Glutamatergic neuron (in vitro differentiated cells): ENCODE data around the gene ZFTA. TPM values are rescaled to one million over a fixed set of nuclear protein-coding genes. Genes with fewer than 3 reads are reported as not detected.

Experiments used
- DNase-seq: peaks from one replicate; pipeline ENCODE4 v3.0.0; 2022
- H3K27ac Mint-ChIP-seq: one replicate; pipeline ENCODE4 v1.8.0; 2020; ENCODE audit warnings: mild to moderate bottlenecking, mixed read lengths, inconsistent platforms; ENCODE audit not compliant: unreplicated experiment
- H3K27me3 Mint-ChIP-seq: one replicate; pipeline ENCODE4 v1.8.0; 2020; ENCODE audit warnings: mild to moderate bottlenecking, moderate library complexity, mixed read lengths, inconsistent platforms; ENCODE audit not compliant: unreplicated experiment
- H3K36me3 Mint-ChIP-seq: one replicate; pipeline ENCODE4 v1.8.0; 2020; ENCODE audit warnings: mild to moderate bottlenecking, mixed read lengths, inconsistent platforms; ENCODE audit not compliant: unreplicated experiment
- H3K4me1 Mint-ChIP-seq: one replicate; pipeline ENCODE4 v1.8.0; 2020; ENCODE audit warnings: mild to moderate bottlenecking, low read depth, mixed read lengths, inconsistent platforms; ENCODE audit not compliant: unreplicated experiment
- H3K4me3 Mint-ChIP-seq: one replicate; pipeline ENCODE4 v1.8.0; 2020; ENCODE audit warnings: mild to moderate bottlenecking, mixed read lengths, inconsistent platforms; ENCODE audit not compliant: unreplicated experiment
- H3K9me3 Mint-ChIP-seq: one replicate; pipeline ENCODE4 v1.8.0; 2020; ENCODE audit warnings: mild to moderate bottlenecking, moderate library complexity, mixed read lengths, inconsistent platforms; ENCODE audit not compliant: unreplicated experiment
- total RNA-seq: library from RNA; stranded (reverse); fragmentation: NEBNext Ultra II Directional; extraction: Animal tissue kit (Norgen Biotek cat#: 25700); gene quantifications from one replicate; pipeline ENCODE4 v1.2.1, GENCODE V29; 2021; ENCODE audit not compliant: unreplicated experiment
- TF ChIP-seq, protein P1 (sequence below): fragments of 200-600 bp; sonication (generic); IDR thresholded peaks from one replicate; pipeline ENCODE4 v1.5.0; 2021; ENCODE audit not compliant: partially characterized antibody, unreplicated experiment

Gene ZFTA
- total RNA-seq, 1 donor from 2014 or later: 216 TPM

DNA sequence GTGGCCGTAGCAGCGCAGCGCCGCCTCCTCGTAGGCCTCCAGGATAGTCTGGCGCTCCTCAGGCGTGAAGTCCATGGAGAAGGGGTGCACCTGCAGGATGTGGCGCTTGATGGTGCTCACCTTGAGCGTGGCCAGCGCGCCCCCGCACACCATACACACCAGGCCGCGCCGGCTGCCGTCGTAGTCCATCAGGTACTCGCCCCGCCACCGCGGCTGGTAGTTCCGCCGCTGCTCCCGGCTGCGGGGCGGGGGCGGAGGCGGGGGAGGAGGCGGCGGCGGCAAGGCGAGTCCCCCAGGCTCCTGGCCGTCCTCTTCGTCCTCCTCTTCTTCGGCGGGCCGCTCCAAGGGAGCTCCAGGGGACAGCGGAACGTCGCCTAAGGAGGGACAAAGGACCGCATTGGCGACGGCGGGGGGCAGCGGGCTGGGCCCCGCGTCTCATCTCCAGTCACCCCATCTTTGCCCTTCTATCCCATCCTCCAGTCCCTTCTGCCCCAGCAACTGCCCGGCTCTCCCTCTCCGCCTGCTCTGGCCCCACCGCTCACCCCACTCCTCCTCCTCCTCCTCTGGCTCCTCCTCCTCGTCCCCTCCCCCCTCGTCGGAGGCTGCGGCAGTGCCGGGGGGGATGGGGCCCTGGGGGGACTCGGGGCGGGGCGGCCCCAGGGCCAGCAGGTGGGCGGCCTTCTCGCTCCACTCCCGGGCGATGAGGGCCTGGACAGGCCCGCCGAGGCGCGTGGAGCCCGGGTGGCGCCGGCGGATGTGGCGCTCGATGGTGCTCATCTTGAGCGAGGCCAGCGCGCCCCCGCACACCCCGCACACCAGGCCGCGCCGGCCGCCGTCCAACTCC lies 4.9 kb downstream of the ZFTA start:
- peak overlapping the region; percentile 84 for H3K4me3 Mint-ChIP-seq
- peaks cover 4% of the 10 kb centered on the region for H3K36me3 Mint-ChIP-seq
- peak overlapping the region; percentile 86 for H3K27ac Mint-ChIP-seq
- TF ChIP-seq, protein P1, sequence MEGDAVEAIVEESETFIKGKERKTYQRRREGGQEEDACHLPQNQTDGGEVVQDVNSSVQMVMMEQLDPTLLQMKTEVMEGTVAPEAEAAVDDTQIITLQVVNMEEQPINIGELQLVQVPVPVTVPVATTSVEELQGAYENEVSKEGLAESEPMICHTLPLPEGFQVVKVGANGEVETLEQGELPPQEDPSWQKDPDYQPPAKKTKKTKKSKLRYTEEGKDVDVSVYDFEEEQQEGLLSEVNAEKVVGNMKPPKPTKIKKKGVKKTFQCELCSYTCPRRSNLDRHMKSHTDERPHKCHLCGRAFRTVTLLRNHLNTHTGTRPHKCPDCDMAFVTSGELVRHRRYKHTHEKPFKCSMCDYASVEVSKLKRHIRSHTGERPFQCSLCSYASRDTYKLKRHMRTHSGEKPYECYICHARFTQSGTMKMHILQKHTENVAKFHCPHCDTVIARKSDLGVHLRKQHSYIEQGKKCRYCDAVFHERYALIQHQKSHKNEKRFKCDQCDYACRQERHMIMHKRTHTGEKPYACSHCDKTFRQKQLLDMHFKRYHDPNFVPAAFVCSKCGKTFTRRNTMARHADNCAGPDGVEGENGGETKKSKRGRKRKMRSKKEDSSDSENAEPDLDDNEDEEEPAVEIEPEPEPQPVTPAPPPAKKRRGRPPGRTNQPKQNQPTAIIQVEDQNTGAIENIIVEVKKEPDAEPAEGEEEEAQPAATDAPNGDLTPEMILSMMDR: no peak
- DNase-seq: peak; percentile 84
- H3K27me3 Mint-ChIP-seq: peaks cover 46% of the 10 kb centered on the region
- H3K9me3 Mint-ChIP-seq: peaks cover 51% of the 10 kb centered on the region
- H3K4me1 Mint-ChIP-seq: peaks cover 16% of the 10 kb centered on the region

DNA sequence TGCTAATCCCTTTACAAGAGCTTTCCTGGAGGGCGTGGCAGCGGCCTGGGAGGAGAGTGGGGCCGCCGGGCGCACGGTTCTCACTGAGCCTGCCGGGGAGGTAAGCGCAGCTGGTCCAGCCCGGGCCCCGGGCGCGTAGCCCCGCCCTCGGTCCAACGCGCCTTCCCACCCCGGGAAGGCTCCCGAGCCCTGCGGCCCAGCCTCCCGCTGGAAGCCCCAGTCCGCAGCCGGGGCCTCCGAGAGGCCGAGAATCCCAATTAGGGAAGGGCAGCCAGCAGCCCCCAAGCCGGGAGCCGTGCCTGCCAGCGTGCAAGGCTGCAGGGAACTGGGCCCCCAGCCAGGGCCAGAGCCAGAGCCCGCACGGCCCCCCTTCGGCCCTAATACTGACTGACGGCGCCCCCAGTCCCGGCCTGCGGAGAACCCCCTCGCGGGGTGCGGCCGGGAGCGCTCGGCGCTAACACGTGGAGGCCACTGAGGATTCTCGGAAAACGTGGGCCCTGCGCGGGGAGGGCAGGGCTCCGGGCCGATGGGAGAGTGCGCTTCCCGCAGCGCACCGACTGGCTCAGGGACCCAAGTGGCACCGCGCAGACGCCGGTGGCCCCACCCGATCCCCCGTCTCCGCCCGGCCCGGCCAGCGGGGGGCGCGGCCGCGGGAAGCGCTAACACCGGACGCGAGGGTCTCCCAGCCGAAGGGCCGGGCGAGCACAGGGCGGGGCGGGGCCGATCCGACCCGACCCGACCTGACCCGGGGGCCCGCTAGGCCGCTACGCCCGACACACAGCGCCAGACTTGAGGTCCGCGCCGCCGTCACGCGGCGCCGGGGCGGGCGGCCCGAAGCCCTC lies 5.7 kb downstream of the ZFTA start:
- TF ChIP-seq, protein P1: peak; percentile 40
- peak; percentile 66 for DNase-seq
- Mint-ChIP-seq H3K36me3 (peaks cover 4% of the 10 kb centered on the region), H3K4me3 (peak overlapping the region; percentile 94), H3K27ac (peak overlapping the region; percentile 91), H3K4me1 (peaks cover 19% of the 10 kb centered on the region), H3K27me3 (peaks cover 45% of the 10 kb centered on the region), H3K9me3 (peaks cover 50% of the 10 kb centered on the region)

DNA sequence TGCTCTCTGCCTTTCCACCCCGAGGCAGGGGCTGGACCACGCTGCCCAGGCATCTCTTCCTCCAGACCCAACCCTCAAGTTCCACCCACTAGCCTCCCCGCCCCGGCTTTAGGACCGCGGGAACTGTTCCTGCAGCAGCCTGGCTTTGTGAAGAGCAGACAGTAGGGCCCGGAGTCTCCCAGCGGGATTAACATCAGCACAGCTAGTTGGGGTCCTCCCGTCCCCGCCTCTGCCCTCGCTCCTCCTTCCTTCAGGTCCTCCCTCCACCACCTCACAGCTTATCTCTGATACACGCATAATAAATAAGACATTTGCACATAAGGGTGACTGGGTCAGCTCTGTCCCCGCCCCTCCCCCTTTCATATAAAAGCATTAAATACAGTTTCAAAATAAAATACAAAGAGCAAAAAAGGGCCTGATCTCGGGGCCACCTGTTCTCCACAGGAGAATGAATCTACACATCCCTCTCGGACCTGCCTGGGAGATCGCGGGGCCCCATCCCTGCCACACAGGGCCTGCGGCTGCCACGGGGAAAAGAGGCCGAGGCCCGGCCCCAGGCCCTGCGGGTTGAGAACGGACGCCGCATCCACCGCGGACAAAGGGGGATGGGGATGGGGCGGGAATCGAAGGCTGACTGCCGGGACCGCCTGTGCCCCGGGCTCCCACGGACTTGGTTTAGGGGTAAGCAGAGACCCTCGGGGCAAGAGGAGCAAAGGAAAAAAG lies 6.5 kb downstream of the ZFTA start:
- peaks cover 43% of the 10 kb centered on the region for H3K9me3 Mint-ChIP-seq
- H3K4me1 Mint-ChIP-seq: peaks cover 19% of the 10 kb centered on the region
- peak overlapping the region; percentile 94 for H3K4me3 Mint-ChIP-seq
- H3K27me3 Mint-ChIP-seq: peaks cover 37% of the 10 kb centered on the region
- TF ChIP-seq, protein P1: no peak
- no peaks in the 10 kb centered on the region for H3K36me3 Mint-ChIP-seq
- peak overlapping the region; percentile 91 for H3K27ac Mint-ChIP-seq
- peak; percentile 83 for DNase-seq

- Mint-ChIP-seq H3K4me3 (peak overlapping the region; percentile 94), H3K27me3 (peaks cover 32% of the 10 kb centered on the region), H3K9me3 (peaks cover 36% of the 10 kb centered on the region), H3K36me3 (no peaks in the 10 kb centered on the region), H3K4me1 (peaks cover 15% of the 10 kb centered on the region), H3K27ac (peak overlapping the region; percentile 91)
- peak; percentile 44 for DNase-seq
- TF ChIP-seq, protein P1: no peak
These were observed 7.4 kb downstream of the ZFTA start for GRCh38 chr11:63761188-63761587.
